Calu3 (cell line): ENCODE results near the gene CD38. TPM values are rescaled to one million over a fixed set of nuclear protein-coding genes. Genes with fewer than 3 reads are reported as not detected.

ENCODE experiments used
- BruUV-seq: library from RNA; stranded (reverse); fragments of 400-500 nt; replicated peaks from 2 replicates; lab custom pipeline; 2021; lab: Mats Ljungman, UMichigan
- CTCF ChIA-PET: fragments of 300-600 bp; sonication (Branson Sonifier 250); formaldehyde crosslinking; loops from one replicate; lab custom pipeline; 2022; ENCODE audit warnings: antibody characterized with exemption; lab: Charles Lee
- DNase-seq: peaks from one replicate; pipeline ENCODE4 v3.0.0; 2022
- H3K27ac Mint-ChIP-seq: one replicate; pipeline ENCODE4 v1.8.0; 2022; ENCODE audit warnings: mixed read lengths; ENCODE audit not compliant: unreplicated experiment
- H3K27me3 Mint-ChIP-seq: one replicate; pipeline ENCODE4 v1.8.0; 2022; ENCODE audit warnings: mixed read lengths; ENCODE audit not compliant: unreplicated experiment
- H3K36me3 Mint-ChIP-seq: one replicate; pipeline ENCODE4 v1.8.0; 2022; ENCODE audit warnings: mild to moderate bottlenecking, moderate library complexity, mixed read lengths; ENCODE audit not compliant: insufficient read depth, unreplicated experiment
- H3K4me1 Mint-ChIP-seq: one replicate; pipeline ENCODE4 v1.8.0; 2022; ENCODE audit warnings: mild to moderate bottlenecking, low read depth, mixed read lengths; ENCODE audit not compliant: unreplicated experiment
- H3K4me3 Mint-ChIP-seq: one replicate; pipeline ENCODE4 v1.8.0; 2022; ENCODE audit warnings: mild to moderate bottlenecking, low read depth, moderate library complexity, mixed read lengths; ENCODE audit not compliant: unreplicated experiment
- H3K9me3 Mint-ChIP-seq: one replicate; pipeline ENCODE4 v1.8.0; 2022; ENCODE audit warnings: low read depth, mixed read lengths; ENCODE audit not compliant: unreplicated experiment
- intact Hi-C: fragments of 100-400 bp; cut with micrococcal nuclease; formaldehyde crosslinking; loops from one replicate; pipeline ENCODE4 v1.10.0; 2022; ENCODE audit not compliant: unreplicated experiment
- total RNA-seq: library from RNA; stranded (reverse); gene quantifications from 2 replicates; pipeline ENCODE4 v1.2.3, GENCODE V29; 2022
- TF ChIP-seq, protein P1 (sequence below): fragments of 200-600 bp; IDR thresholded peaks from one replicate; pipeline ENCODE4 v1.8.0; 2022; ENCODE audit warnings: antibody characterized with exemption; ENCODE audit not compliant: unreplicated experiment

CD38 gene
- total RNA-seq, 1 experiment from 2014 or later, result 3.4 TPM

- Mint-ChIP-seq H3K4me3 (no peak overlapping the region), H3K9me3 (peaks cover 5% of the 10 kb centered on the region), H3K36me3 (no peaks in the 10 kb centered on the region), H3K4me1 (peaks cover 36% of the 10 kb centered on the region), H3K27ac (peak overlapping the region; percentile 46), H3K27me3 (no peaks in the 10 kb centered on the region)
- TF ChIP-seq, protein P1, sequence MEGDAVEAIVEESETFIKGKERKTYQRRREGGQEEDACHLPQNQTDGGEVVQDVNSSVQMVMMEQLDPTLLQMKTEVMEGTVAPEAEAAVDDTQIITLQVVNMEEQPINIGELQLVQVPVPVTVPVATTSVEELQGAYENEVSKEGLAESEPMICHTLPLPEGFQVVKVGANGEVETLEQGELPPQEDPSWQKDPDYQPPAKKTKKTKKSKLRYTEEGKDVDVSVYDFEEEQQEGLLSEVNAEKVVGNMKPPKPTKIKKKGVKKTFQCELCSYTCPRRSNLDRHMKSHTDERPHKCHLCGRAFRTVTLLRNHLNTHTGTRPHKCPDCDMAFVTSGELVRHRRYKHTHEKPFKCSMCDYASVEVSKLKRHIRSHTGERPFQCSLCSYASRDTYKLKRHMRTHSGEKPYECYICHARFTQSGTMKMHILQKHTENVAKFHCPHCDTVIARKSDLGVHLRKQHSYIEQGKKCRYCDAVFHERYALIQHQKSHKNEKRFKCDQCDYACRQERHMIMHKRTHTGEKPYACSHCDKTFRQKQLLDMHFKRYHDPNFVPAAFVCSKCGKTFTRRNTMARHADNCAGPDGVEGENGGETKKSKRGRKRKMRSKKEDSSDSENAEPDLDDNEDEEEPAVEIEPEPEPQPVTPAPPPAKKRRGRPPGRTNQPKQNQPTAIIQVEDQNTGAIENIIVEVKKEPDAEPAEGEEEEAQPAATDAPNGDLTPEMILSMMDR, result no peak
- CTCF ChIA-PET, result no interaction called here
- intact Hi-C loops, result no loop called here
- no TSS peak for BruUV-seq
- no peak for DNase-seq
Measured at GRCh38 chr4:15898902-15899301, 120.8 kb downstream of the CD38 start.

DNA sequence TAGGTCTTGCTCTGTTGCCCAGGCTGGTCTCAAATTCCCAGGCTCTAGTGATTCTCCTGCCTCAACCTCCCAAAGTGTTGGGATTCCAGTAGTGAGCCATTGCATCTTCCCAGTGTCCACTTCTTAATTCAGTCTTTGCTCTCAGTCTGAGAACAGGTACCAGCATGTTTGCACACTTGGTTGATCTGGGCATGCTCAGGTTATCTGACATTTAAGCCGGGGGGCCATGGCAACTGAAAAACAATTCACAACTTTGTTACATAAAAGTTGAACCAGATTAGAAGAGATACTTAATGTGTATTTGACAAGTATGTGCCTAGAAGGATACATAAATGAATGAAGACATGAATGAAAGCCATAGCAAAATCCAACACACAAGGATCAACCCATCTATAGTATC lies 121.4 kb downstream of the CD38 start:
- Mint-ChIP-seq H3K4me1 (peaks cover 35% of the 10 kb centered on the region), H3K36me3 (no peaks in the 10 kb centered on the region), H3K4me3 (no peak overlapping the region), H3K9me3 (peaks cover 10% of the 10 kb centered on the region), H3K27me3 (no peaks in the 10 kb centered on the region), H3K27ac (no peak overlapping the region)
- no TSS peak for BruUV-seq
- TF ChIP-seq, protein P1, result no peak
- CTCF ChIA-PET, result no interaction called here
- intact Hi-C loops, result no loop called here
- no peak for DNase-seq

DNA sequence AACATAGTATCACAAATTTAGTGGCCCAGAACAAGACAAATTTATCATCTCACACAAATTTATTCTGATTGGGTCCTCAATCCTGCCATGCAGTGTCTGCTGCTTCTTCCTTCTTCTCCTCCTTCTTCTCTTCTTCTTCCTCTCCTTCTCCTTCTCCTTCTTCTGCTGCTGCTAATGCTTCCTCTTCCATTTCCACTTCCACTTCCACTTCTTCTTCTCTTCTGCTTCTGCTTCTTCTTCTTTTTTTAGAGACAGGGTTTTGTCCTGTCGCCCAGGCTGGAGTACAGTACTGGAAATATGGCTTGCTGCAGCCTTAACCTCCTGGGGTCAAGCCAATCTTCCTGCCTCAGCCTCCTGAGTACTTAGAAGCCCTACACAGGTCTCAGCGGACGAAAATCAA lies 122.9 kb downstream of the CD38 start:
- Mint-ChIP-seq H3K36me3 (peaks cover 6% of the 10 kb centered on the region), H3K4me1 (peaks cover 32% of the 10 kb centered on the region), H3K4me3 (no peak overlapping the region), H3K27ac (no peak overlapping the region), H3K27me3 (no peaks in the 10 kb centered on the region), H3K9me3 (peaks cover 15% of the 10 kb centered on the region)
- intact Hi-C loops, result no loop called here
- TF ChIP-seq, protein P1, result no peak
- CTCF ChIA-PET, result no interaction called here
- DNase-seq, result no peak
- no TSS peak for BruUV-seq

- no peak for DNase-seq
- Mint-ChIP-seq H3K27me3 (no peaks in the 10 kb centered on the region), H3K36me3 (peaks cover 11% of the 10 kb centered on the region), H3K4me3 (no peak overlapping the region), H3K4me1 (peaks cover 27% of the 10 kb centered on the region), H3K9me3 (peaks cover 15% of the 10 kb centered on the region), H3K27ac (no peak overlapping the region)
- TF ChIP-seq, protein P1, result no peak
- no TSS peak for BruUV-seq
- CTCF ChIA-PET, result no interaction called here
- intact Hi-C loops, result no loop called here
Measured at GRCh38 chr4:15901998-15902397, 123.9 kb downstream of the CD38 start.
